Natural killer cell treated with Interleukin-12 subunit alpha and Interleukin-12 subunit beta and Interleukin-15 and Interleukin-18, amount 100 ng/mL, for 72 hours (primary cell): Measurements from ENCODE around the gene CNNM3. TPM values are rescaled to one million over a fixed set of nuclear protein-coding genes. Genes with fewer than 3 reads are reported as not detected.
A peak's percentile ranks its signal among the peaks of the same experiment; 100 is the strongest.
"Not testable (repeated sequence)": the region's sequence is repeated elsewhere in the genome, so short reads cannot be mapped to it uniquely, and the experiment has no call there.

ENCODE experiments used
- ATAC-seq, 2 donors: fragments of 150-1000 bp; cut with Tn5 transposase in 1 of 2; sonication (Bioruptor Pico), chemical (Tn5 transposase) in 1 of 2; 2 replicates each; pipeline ENCODE4 v1.10.0; 2021
- DNase-seq: peaks from one replicate; pipeline ENCODE4 v3.0.0; 2022; ENCODE audit warnings: low spot score
- H3K27ac Mint-ChIP-seq, 2 donors: 1 replicate in 1 of 2; 2 replicates in 1 of 2; pipeline ENCODE4 v1.8.0; 2022; ENCODE audit warnings: mixed read lengths in 2 of 2, mild to moderate bottlenecking in 1 of 2, moderate library complexity in 1 of 2
- H3K27me3 Mint-ChIP-seq, 2 donors: 1 replicate in 1 of 2; 2 replicates in 1 of 2; pipeline ENCODE4 v1.8.0; 2022; ENCODE audit warnings: mixed read lengths in 2 of 2
- H3K36me3 Mint-ChIP-seq: one replicate; pipeline ENCODE4 v1.8.0; 2022; ENCODE audit warnings: mixed read lengths
- H3K4me1 Mint-ChIP-seq, 2 donors: 1 replicate in 1 of 2; 2 replicates in 1 of 2; pipeline ENCODE4 v1.8.0; 2022; ENCODE audit warnings: low read depth in 2 of 2, mixed read lengths in 2 of 2, mild to moderate bottlenecking in 1 of 2
- H3K4me3 Mint-ChIP-seq: one replicate; pipeline ENCODE4 v1.8.0; 2022; ENCODE audit warnings: mixed read lengths
- H3K9me3 Mint-ChIP-seq: 2 replicates; pipeline ENCODE4 v1.8.0; 2022; ENCODE audit warnings: mixed read lengths
- total RNA-seq, 2 donors: library from RNA; stranded (reverse); gene quantifications; one replicate each; pipeline ENCODE4 v1.2.3, GENCODE V29; 2022

The CNNM3 gene
- total RNA-seq, 2 donors from 2014 or later: 15.7 to 32.9 TPM

DNA sequence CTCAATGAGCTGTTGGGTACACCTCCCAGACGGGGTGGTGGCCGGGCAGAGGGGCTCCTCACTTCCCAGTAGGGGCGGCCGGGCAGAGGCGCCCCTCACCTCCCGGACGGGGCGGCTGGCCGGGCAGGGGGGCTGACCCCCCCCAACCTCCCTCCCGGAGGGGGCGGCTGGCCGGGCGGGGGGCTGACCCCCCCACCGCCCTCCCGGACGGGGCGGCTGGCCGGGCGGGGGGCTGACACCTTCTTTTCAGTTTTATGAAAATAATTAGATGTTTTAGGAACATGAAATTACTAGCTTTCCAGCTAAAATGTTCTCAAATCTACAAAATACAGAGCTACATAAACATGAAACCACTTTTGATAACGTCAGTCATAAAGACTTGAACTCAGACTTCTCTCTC lies 10.1 kb upstream of the CNNM3 start:
- not testable (repeated sequence) for H3K27me3 Mint-ChIP-seq, H3K36me3 Mint-ChIP-seq, DNase-seq, ATAC-seq, H3K4me1 Mint-ChIP-seq, H3K9me3 Mint-ChIP-seq
- H3K4me3 Mint-ChIP-seq: peak overlapping the region; percentile 78
- peak overlapping the region; percentile 83 to 96 for H3K27ac Mint-ChIP-seq

DNA sequence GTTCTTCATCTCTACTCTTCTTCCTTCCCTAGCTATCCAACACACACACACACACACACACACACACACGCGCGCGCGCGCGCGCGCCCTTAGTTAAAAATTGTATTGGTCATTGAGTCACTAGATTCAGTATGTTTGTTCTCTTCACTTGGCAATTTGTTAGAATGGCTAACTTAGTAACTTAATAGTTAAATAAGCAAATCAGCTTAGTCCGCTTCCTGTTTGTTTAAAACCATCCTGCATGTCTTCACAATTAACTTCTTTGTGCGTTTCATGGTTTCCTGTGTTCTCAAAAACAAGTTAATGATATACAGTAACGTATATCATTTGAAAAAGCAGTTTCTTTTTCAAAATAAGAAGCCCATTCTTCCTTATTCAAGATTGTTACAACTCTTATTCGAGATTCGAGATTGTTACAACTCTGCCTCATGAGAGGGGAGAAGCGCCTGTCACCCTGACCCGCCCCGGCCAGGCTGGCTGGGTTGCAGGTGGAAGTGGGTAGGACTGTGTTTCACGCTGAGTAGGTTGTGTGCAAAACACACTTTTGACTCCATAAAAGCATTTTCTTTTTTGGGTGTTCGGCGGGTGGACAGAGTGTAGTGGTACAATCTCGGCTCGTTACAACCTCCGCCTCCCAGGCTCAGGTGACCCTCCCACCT lies 9.5 kb upstream of the CNNM3 start:
- peak overlapping the region; percentile 83 to 96 for H3K27ac Mint-ChIP-seq
- no peaks in the 10 kb centered on the region for H3K9me3 Mint-ChIP-seq
- H3K27me3 Mint-ChIP-seq: no peaks in the 10 kb centered on the region
- ATAC-seq (peak; percentile 71 to 76), DNase-seq (no peak)
- no peaks in the 10 kb centered on the region for H3K36me3 Mint-ChIP-seq
- peaks cover 8 to 9% of the 10 kb centered on the region in 2 donors for H3K4me1 Mint-ChIP-seq
- peak overlapping the region; percentile 78 for H3K4me3 Mint-ChIP-seq

DNA sequence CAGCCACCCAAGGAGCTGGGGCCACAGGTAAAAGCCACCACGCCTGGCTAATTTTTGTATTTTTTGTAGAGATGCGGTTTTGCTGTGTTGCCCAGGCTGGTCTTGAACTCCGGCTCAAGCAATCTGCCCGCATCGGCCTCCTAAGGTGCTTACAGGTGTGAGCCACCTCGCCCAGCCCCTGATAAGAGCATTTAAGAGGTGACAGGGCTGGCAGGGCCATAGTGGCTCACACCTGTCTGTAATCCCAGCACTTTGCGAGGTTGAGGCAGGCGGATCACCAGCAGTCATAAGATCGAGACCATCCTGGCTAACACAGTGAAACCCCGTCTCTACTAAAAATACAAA lies 9.0 kb upstream of the CNNM3 start:
- H3K27me3 Mint-ChIP-seq: no peaks in the 10 kb centered on the region
- no peaks in the 10 kb centered on the region for H3K36me3 Mint-ChIP-seq
- H3K4me3 Mint-ChIP-seq: peak overlapping the region; percentile 78
- peaks cover 8 to 9% of the 10 kb centered on the region in 2 donors for H3K4me1 Mint-ChIP-seq
- H3K9me3 Mint-ChIP-seq: no peaks in the 10 kb centered on the region
- ATAC-seq: no peak
- DNase-seq: no peak
- peak overlapping the region; percentile 83 to 96 for H3K27ac Mint-ChIP-seq

DNA sequence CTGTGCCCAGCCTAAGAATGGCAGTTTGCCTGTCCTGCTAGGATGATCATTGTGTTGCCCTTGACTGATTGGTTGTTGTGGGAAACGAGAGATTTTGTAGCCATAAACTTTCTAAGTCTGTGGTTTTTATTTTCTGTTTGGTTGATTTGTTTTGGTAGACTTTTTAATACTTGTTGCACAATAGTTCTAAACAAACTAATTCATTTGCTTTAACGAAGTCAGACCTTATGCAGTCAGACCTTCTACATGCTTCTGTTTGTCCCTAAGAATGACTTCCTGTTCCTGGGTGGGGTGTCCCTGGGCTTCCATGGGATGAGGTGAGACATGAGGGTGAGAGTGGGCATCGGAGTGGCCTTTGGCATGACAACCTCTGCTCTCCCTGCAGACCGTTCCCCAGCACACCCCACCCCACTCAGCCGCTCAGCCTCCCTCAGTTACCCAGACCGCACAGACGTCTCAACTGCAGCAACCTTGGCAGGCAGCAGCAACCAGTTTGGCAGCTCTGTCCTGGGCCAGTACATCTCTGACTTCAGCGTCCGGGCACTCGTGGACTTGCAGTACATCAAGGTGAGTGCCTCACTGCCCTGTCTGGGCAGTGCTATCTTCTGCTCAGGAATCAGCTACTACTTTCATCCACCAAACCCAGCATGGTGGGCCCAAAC lies 7.8 kb upstream of the CNNM3 start:
- ATAC-seq (no peak), DNase-seq (no peak)
- Mint-ChIP-seq H3K27ac (no peak overlapping the region), H3K4me1 (peaks cover 8 to 13% of the 10 kb centered on the region in 2 donors), H3K36me3 (no peaks in the 10 kb centered on the region), H3K27me3 (no peaks in the 10 kb centered on the region), H3K9me3 (no peaks in the 10 kb centered on the region), H3K4me3 (no peak overlapping the region)

DNA sequence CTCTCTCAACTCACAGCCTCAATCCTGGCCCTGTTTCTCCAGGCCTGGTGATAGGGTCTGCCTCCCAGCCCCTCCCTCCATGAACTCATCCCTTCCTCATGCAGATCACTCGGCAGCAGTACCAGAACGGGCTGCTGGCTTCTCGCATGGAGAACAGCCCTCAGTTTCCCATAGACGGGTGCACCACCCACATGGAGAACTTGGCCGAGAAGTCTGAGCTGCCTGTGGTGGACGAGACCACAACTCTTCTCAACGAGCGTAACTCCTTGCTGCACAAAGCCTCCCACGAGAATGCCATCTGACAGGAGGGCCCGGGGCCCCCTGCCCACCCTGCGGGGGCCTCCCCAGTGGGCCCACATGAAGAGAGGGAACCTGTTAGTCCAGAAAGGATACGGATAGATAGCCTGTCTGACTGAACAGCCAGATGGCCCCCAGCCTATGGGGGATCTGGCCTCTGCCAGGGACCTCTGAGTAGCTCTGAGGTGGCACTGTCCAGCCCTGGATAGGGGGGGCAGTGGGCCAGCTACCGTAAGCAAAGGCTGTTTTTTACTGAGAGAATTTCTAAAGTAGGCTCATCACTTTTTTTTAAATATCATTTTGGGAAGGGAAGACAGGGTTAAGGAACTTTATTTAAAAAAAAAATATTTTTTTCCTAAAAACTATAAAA lies 6.7 kb upstream of the CNNM3 start:
- no peak for ATAC-seq
- no peak overlapping the region for H3K27ac Mint-ChIP-seq

DNA sequence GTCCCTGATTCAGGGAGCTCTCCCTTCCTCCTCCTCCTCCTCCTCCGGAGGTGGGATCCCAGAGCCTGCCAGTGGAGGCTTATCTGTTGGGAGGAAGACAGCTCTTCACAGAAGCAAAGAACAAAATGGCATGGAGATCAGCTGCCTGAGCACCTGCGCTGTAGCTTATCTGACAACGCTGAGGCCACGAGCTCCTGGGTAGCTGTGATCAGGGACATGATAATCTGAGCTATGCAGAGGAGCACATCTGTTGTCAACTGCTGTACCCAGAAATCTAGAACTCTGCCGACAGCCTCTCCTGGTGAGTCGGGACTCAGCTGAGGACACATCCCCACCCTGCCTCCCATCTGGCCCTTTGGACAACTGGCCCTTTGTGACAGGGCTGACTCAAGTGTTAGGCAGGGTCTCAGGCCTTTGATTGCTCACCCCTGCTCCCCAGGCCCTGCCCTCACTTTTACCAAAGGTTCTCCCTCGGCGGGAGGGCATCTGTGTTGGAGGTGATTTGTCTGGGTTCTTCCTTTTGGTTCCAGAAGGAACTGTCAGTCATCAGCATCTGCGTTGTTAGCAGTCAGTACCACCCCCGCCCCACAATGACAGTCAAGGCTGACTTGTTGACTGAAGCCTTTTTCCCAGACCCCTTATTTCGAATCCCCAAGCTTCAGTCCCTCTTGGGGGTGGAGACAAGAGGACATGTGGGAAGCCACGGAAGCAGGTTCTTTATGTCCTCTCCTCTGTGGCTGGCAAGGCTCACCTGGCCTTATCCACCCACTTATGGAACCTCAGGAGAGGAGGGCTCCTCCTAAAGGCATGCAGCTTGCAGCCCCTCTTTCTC lies 5.9 kb upstream of the CNNM3 start:
- no peak for DNase-seq
- H3K36me3 Mint-ChIP-seq: no peaks in the 10 kb centered on the region
- no peak overlapping the region for H3K27ac Mint-ChIP-seq
- H3K4me3 Mint-ChIP-seq: no peak overlapping the region
- H3K4me1 Mint-ChIP-seq: peaks cover 12 to 17% of the 10 kb centered on the region in 2 donors
- no peaks in the 10 kb centered on the region for H3K27me3 Mint-ChIP-seq
- no peak for ATAC-seq
- H3K9me3 Mint-ChIP-seq: no peaks in the 10 kb centered on the region

More for the DNA sequence above, 6.7 kb upstream of the CNNM3 start:
- Mint-ChIP-seq H3K4me3 (no peak overlapping the region), H3K27me3 (no peaks in the 10 kb centered on the region), H3K4me1 (peaks cover 8 to 13% of the 10 kb centered on the region in 2 donors), H3K36me3 (no peaks in the 10 kb centered on the region), H3K9me3 (no peaks in the 10 kb centered on the region)
- no peak for DNase-seq

DNA sequence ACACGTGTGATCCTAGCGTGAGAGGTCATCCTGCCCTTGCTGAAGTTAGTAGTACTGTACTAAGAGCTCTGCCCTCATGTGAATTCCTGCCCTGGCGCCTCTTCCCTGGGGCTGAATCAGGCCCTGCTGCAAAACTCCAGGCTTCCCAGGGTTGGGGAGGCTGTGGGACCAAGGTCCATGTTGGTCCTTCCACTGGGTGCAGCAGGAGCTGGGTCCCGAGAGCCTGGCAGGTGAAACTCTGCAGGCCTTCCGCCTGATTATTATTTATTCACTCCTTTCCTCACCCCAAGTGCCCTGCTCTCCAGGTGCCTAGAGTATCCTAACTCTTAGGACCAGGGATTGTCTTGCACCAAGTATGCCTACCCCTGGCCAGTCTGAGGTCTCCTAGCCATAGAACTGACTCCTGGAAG lies 5.3 kb upstream of the CNNM3 start:
- DNase-seq (no peak), ATAC-seq (no peak)
- Mint-ChIP-seq H3K27me3 (no peaks in the 10 kb centered on the region), H3K27ac (no peak overlapping the region), H3K36me3 (no peaks in the 10 kb centered on the region), H3K9me3 (no peaks in the 10 kb centered on the region), H3K4me1 (peaks cover 16 to 21% of the 10 kb centered on the region in 2 donors), H3K4me3 (no peak overlapping the region)

DNA sequence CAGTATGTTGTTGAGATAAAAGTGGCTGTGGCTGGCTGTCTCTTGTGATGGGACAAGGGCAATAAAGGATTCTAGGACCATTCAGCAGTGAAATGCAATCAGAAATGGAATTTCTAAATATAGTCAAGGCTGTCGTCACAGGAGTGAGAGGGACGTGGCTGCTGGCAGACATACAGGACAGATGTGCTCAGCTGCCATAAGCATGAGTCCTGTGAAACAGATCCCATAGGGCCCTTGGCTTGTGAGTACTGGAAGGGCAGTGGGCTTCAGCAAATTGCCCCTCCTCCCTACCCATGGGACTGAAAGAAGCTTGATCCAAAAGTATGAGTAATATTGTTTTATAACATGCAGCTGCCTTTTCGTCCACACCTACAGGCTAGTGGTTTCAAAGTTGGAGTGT lies 4.2 kb upstream of the CNNM3 start:
- no peak overlapping the region for H3K4me3 Mint-ChIP-seq
- no peaks in the 10 kb centered on the region for H3K9me3 Mint-ChIP-seq
- peaks cover 8 to 13% of the 10 kb centered on the region in 2 donors for H3K4me1 Mint-ChIP-seq
- no peaks in the 10 kb centered on the region for H3K27me3 Mint-ChIP-seq
- ATAC-seq: no peak
- H3K27ac Mint-ChIP-seq: no peak overlapping the region
- no peak for DNase-seq
- no peaks in the 10 kb centered on the region for H3K36me3 Mint-ChIP-seq

DNA sequence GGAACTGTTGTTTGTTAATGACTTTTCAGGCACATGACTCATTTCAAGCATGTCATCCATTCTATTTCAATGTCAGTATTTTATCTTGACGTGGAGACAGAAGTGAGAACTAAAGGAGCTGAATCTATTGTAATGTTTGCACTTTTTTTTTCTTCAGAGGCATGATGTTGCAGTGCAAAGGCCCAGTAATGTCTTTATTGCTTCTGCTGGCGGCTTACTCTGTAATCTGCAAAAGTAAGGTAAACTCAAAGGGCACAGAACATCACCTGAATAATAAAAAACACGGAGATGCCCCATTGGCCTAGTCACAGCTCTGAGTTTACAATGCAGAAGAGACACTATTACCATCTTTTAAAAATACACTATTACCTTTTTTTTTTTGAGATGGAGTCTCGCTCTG lies 2.4 kb upstream of the CNNM3 start:
- no peak for DNase-seq
- H3K27ac Mint-ChIP-seq: no peak overlapping the region
- H3K4me3 Mint-ChIP-seq: no peak overlapping the region

DNA sequence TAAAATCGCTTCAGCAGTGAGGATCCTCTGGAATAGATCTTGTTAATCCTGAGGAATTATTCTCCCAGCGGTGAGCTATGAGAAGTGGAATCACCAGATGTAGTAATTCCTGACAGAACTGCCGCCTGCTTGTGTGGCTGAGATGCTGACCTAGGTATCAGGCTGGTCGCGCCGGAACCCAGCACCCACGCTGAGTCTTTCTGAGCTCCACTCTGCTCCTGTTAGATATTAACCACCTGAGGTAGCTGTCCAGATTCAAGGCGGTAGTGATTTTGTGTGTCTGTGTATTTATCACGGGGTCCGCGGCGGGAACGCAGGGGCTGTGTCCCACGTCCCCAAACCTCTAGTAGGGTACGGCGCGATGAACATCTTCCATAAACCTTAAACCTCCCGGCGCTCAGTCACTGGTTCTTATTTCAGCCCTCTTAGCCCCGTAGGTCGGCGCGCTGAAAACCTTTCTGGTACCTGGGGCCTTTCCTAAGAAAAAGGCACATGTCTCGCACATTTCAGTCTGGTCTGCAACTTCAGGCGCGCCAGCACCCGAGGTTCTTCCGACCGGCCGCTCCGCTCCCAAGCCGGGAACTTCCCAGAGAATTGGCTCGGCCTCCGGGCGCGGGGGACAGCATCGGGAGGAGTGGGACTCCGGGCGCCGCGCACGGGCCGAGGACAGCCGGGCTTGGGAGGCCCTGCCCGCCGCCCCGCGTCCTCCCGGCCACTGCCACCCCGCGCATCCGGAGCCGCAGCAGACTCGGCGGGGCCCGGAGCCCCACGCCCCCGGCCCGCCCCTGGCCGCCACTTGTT lies 542 bp upstream of the CNNM3 start:
- H3K9me3 Mint-ChIP-seq: no peaks in the 10 kb centered on the region
- H3K4me3 Mint-ChIP-seq: peak overlapping the region; percentile 90
- H3K27ac Mint-ChIP-seq: peak overlapping the region; percentile 33 to 73
- H3K27me3 Mint-ChIP-seq: no peaks in the 10 kb centered on the region
- DNase-seq (no peak), ATAC-seq (no peak)
- H3K36me3 Mint-ChIP-seq: peaks cover 4% of the 10 kb centered on the region
- H3K4me1 Mint-ChIP-seq: peaks cover 39 to 40% of the 10 kb centered on the region in 2 donors

More for the DNA sequence above, 2.4 kb upstream of the CNNM3 start:
- Mint-ChIP-seq H3K9me3 (no peaks in the 10 kb centered on the region), H3K36me3 (peaks cover 4% of the 10 kb centered on the region), H3K4me1 (peaks cover 21 to 23% of the 10 kb centered on the region in 2 donors), H3K27me3 (no peaks in the 10 kb centered on the region)
- no peak for ATAC-seq

DNA sequence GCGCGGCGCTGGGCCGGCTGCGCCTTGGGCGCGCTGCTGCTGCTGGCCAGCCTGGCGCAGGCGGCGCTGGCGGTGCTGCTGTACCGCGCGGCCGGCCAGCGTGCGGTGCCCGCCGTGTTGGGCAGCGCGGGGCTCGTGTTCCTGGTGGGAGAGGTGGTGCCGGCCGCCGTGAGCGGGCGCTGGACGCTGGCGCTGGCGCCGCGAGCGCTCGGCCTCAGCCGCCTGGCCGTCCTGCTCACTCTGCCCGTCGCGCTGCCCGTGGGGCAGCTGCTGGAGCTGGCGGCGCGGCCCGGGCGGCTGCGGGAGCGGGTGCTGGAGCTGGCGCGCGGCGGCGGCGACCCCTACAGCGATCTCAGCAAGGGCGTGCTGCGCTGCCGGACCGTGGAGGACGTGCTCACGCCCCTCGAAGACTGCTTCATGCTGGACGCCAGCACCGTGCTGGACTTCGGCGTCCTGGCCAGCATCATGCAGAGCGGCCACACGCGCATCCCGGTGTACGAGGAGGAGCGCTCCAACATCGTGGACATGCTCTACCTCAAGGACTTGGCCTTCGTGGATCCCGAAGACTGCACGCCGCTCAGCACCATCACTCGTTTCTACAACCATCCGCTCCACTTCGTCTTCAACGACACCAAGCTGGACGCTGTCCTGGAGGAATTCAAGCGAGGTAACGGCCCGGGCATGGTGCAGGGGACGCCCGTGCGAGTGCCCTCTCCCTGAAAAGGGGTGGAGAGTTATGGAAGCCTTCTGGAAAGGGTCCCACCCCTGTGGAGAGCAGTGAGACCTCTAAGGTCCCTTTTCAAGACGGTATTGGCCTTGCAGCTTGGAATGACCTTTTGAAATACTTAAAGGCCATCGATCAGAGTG lies 1.0 kb downstream of the CNNM3 start:
- Mint-ChIP-seq H3K36me3 (peaks cover 4% of the 10 kb centered on the region), H3K9me3 (no peaks in the 10 kb centered on the region), H3K27me3 (no peaks in the 10 kb centered on the region), H3K4me3 (peak overlapping the region; percentile 85), H3K27ac (peak overlapping the region in 1 of 2 donors; percentile 41), H3K4me1 (peaks cover 46 to 49% of the 10 kb centered on the region in 2 donors)
- ATAC-seq (no peak), DNase-seq (no peak)

DNA sequence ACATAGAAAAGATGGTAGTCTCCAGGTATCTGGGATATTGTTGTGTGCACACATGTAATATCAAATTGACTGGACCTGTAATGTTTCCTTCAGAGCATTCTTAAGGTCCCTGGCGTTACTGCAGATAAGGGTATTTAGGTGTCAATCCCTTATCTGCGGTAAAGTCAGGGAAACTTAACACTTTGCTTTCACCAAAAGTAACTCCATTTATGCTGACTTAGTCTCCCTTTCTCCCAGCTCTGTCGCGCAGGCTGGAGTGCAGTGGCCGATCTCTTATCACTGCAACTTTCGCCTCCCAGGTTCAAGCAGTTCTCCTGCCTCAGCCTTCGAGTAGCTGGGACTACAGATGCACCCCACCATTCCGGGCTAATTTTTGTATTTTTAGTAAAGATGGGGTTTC lies 1.8 kb downstream of the CNNM3 start:
- Mint-ChIP-seq H3K4me1 (peaks cover 43 to 49% of the 10 kb centered on the region in 2 donors), H3K36me3 (peaks cover 4% of the 10 kb centered on the region), H3K27ac (peak overlapping the region in 1 of 2 donors; percentile 41), H3K4me3 (peak overlapping the region; percentile 85), H3K27me3 (no peaks in the 10 kb centered on the region), H3K9me3 (no peaks in the 10 kb centered on the region)
- ATAC-seq: no peak
- DNase-seq: no peak
